BJ (cell line): ENCODE measurements around the gene NEDD9. TPM values are rescaled to one million over a fixed set of nuclear protein-coding genes. Genes with fewer than 3 reads are reported as not detected.

Experiments used
- CTCF ChIA-PET: fragments of 350-600 bp; formaldehyde crosslinking; extraction: SDS; loops from one replicate; lab custom pipeline; 2021; ENCODE audit warnings: antibody characterized with exemption, inconsistent platforms; lab: Yijun Ruan, JAX
- POLR2A ChIA-PET: fragments of 300-600 bp; sonication (Branson Sonifier 250); formaldehyde crosslinking; extraction: SDS; loops from one replicate; lab custom pipeline; 2021; ENCODE audit warnings: antibody characterized with exemption; lab: Charles Lee
- DNase-seq: peaks from one replicate; pipeline ENCODE4 v3.0.0-alpha.2; 2011; ENCODE audit warnings: low read depth
- H3K27me3 ChIP-seq: 2 replicates; pipeline ENCODE4 v1.6.0; 2011; ENCODE audit warnings: low read length; ENCODE audit not compliant: control insufficient read depth, insufficient read depth
- H3K36me3 ChIP-seq: 2 replicates; pipeline ENCODE4 v1.5.1; 2011; ENCODE audit warnings: low read length; ENCODE audit not compliant: control insufficient read depth, insufficient read depth
- H3K4me3 ChIP-seq: 2 replicates; pipeline ENCODE4 v1.5.1; 2011; ENCODE audit warnings: low read depth, mild to moderate bottlenecking, control low read depth, low read length
- CTCF ChIP-seq: IDR thresholded peaks from 2 replicates; pipeline ENCODE4 v1.5.1; 2011; ENCODE audit warnings: low read depth, mild to moderate bottlenecking, control low read depth, inconsistent platforms, low read length, moderate library complexity; ENCODE audit not compliant: insufficient read depth
- polyA plus RNA-seq: library from polyadenylated mRNA; depleted of rRNA; stranded (reverse); fragments of >200 nt; gene quantifications from 2 replicates; pipeline ENCODE4 v1.2.3, GENCODE V29; 2011

NEDD9 gene
- polyA plus RNA-seq, 1 experiment, result 25.6 TPM

DNA sequence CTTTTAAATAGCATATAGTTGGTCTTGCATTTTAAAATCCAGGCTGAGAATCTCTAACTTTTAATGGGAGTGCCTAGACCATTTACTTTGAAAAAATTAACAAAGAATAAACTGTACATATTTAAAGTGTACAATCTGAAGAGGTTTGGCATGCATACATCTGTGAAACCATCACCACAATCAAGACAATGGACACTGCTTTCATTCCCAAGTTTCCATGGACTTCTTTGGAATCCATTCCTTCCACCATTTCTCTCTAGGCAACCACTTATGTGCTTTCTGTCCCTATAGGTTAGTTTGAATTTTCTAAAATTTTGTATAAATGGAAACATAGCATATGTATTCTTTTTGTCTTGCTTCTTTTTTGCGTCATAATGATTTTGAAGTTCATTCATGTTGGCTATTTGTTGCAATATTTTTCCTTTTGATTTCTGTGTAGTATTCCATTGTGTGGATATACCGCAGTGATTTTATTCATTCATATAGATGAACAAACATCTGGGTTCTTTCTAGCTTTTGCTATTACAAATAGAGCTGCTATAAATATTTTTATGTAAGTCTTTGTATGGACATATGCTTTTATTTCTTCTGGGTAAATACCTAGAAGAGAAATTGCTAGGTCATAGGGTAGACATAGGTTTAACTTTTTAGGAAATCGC is 50.9 kb downstream of the NEDD9 start:
- Histone ChIP-seq H3K36me3 (peaks cover 12% of the 10 kb centered on the region), H3K27me3 (no peaks in the 10 kb centered on the region), H3K4me3 (no peak overlapping the region)
- CTCF ChIA-PET, result no interaction called here
- no peak for TF ChIP-seq CTCF
- POLR2A ChIA-PET, result no interaction called here
- DNase-seq, result no peak

- Histone ChIP-seq H3K27me3 (no peaks in the 10 kb centered on the region), H3K4me3 (no peak overlapping the region), H3K36me3 (peaks cover 5% of the 10 kb centered on the region)
- CTCF ChIA-PET, result interaction anchor here (1.3 kb wide), 1 partner anchor 8 kb away, joined by 4 read pairs; no protein-coding TSS in a partner anchor
- TF ChIP-seq CTCF, result no peak
- POLR2A ChIA-PET, result no interaction called here
- no peak for DNase-seq
Observed at GRCh38 chr6:11179419-11180202, 52.9 kb downstream of the NEDD9 start.

DNA sequence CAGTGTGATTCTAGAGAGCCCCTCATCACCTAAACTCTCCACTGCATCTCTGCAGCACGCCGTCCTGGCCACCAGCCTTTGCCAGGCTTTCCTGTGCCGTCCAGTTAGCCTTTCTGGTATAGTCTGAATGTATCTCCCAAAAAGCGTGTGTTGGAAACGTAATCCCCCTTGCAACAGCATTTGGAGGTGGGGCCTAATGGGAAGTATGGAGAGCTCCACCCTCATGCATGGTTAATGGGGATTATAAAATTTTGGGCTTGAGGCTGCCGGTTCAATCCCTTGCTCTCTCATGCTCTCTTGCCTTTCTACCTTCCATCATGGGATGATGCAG is 53.4 kb downstream of the NEDD9 start:
- Histone ChIP-seq H3K4me3 (no peak overlapping the region), H3K36me3 (peaks cover 3% of the 10 kb centered on the region; the same call in 1 of the 2 replicates), H3K27me3 (no peaks in the 10 kb centered on the region)
- ChIA-PET CTCF (no interaction called here), POLR2A (no interaction called here)
- DNase-seq, result no peak
- no peak for TF ChIP-seq CTCF

- POLR2A ChIA-PET, result no interaction called here
- CTCF ChIA-PET, result interaction anchor here (1.2 kb wide), 1 partner anchor 319 kb away, joined by 3 read pairs; no protein-coding TSS in a partner anchor
- Histone ChIP-seq H3K36me3 (no peaks in the 10 kb centered on the region), H3K27me3 (no peaks in the 10 kb centered on the region), H3K4me3 (no peak overlapping the region)
- TF ChIP-seq CTCF, result no peak
- DNase-seq, result no peak
Observed at GRCh38 chr6:11177271-11177670, 55.2 kb downstream of the NEDD9 start.

- POLR2A ChIA-PET, result no interaction called here
Observed at GRCh38 chr6:11174242-11174611, 58.2 kb downstream of the NEDD9 start.

More at GRCh38 chr6:11174242-11174611, 58.2 kb downstream of the NEDD9 start:
- DNase-seq, result no peak
- Histone ChIP-seq H3K36me3 (no peaks in the 10 kb centered on the region), H3K27me3 (no peaks in the 10 kb centered on the region), H3K4me3 (no peak overlapping the region)
- TF ChIP-seq CTCF, result no peak
- CTCF ChIA-PET, result interaction anchor here (0.9 to 1.1 kb wide), 2 partner anchors 11 to 223 kb away, joined by 3 read pairs; no protein-coding TSS in a partner anchor
